Keratinocyte (primary cell): Measurements from ENCODE around the gene MIER1. TPM values are rescaled to one million over a fixed set of nuclear protein-coding genes. Genes with fewer than 3 reads are reported as not detected.

Source experiments
- DNase-seq: peaks from one replicate; pipeline ENCODE4 v3.0.0-alpha.2; 2011; ENCODE audit warnings: low read depth, missing footprints, low spot score
- FAIRE-seq: peaks from 2 replicates; lab custom pipeline; 2011; peaks lifted over from hg19 to GRCh38; lab: Jason Lieb, UNC
- H2AFZ ChIP-seq: 2 replicates; pipeline ENCODE4 v1.6.0; 2012; ENCODE audit warnings: low read length, control low read depth, inconsistent platforms; ENCODE audit not compliant: control insufficient read depth
- H3K27ac ChIP-seq: 2 replicates; pipeline ENCODE4 v1.5.1; 2011; ENCODE audit warnings: low read length; ENCODE audit not compliant: control insufficient read depth, insufficient read depth
- H3K27me3 ChIP-seq: 3 replicates; pipeline ENCODE4 v1.6.0; 2011; ENCODE audit warnings: low read length; ENCODE audit not compliant: control insufficient read depth, insufficient read depth; ENCODE audit errors: extremely low read depth
- H3K36me3 ChIP-seq, 2 experiments: 2 replicates in 1 of 2; 3 replicates in 1 of 2; pipeline ENCODE4 v1.5.1; 2011; ENCODE audit warnings: low read length in 2 of 2, mild to moderate bottlenecking in 1 of 2; ENCODE audit not compliant: control insufficient read depth in 2 of 2, insufficient read depth in 2 of 2; ENCODE audit errors: extremely low read depth in 1 of 2
- H3K4me1 ChIP-seq: 3 replicates; pipeline ENCODE4 v1.5.1; 2011; ENCODE audit warnings: low read length; ENCODE audit not compliant: control insufficient read depth, insufficient read depth; ENCODE audit errors: extremely low read depth
- H3K4me2 ChIP-seq: 3 replicates; pipeline ENCODE4 v1.6.0; 2011; ENCODE audit warnings: low read depth, low read length; ENCODE audit not compliant: control insufficient read depth, insufficient read depth; ENCODE audit errors: extremely low read depth
- H3K4me3 ChIP-seq, 3 experiments: fragments of 200-600 bp in 1 of 3; sonication (generic) in 1 of 3; 2 replicates in 2 of 3; 3 replicates in 1 of 3; pipeline ENCODE4 v1.5.1; 2011 to 2016; ENCODE audit warnings: low read length in 3 of 3, mild to moderate bottlenecking in 3 of 3, control low read depth in 2 of 3, inconsistent platforms in 1 of 3, low read depth in 1 of 3, mixed read lengths in 1 of 3, mixed run types in 1 of 3, moderate library complexity in 1 of 3; ENCODE audit not compliant: control insufficient read depth in 2 of 3, insufficient read depth in 2 of 3; ENCODE audit errors: extremely low read depth in 1 of 3
- H3K79me2 ChIP-seq: 2 replicates; pipeline ENCODE4 v1.6.0; 2012; ENCODE audit warnings: low read length; ENCODE audit not compliant: control insufficient read depth, insufficient read depth
- H3K9ac ChIP-seq: 3 replicates; pipeline ENCODE4 v1.6.0; 2011; ENCODE audit warnings: low read length; ENCODE audit not compliant: control insufficient read depth, insufficient read depth; ENCODE audit errors: extremely low read depth
- H3K9me1 ChIP-seq: 3 replicates; pipeline ENCODE4 v1.6.0; 2011; ENCODE audit warnings: low read length; ENCODE audit not compliant: control insufficient read depth, insufficient read depth; ENCODE audit errors: extremely low read depth
- H3K9me3 ChIP-seq: 2 replicates; pipeline ENCODE4 v1.5.1; 2012; ENCODE audit warnings: low read depth, low read length; ENCODE audit not compliant: control insufficient read depth
- H4K20me1 ChIP-seq: 3 replicates; pipeline ENCODE4 v1.6.0; 2011; ENCODE audit warnings: low read length; ENCODE audit not compliant: control insufficient read depth, insufficient read depth; ENCODE audit errors: extremely low read depth
- CTCF ChIP-seq, 3 experiments: IDR thresholded peaks in 1 of 3; conservative IDR thresholded peaks in 1 of 3; optimal IDR thresholded peaks in 1 of 3; 2 replicates in 2 of 3; 3 replicates in 1 of 3; pipeline versions ENCODE3 to v1.5.1; 2011; ENCODE audit warnings: low read length in 3 of 3, mild to moderate bottlenecking in 3 of 3, moderate library complexity in 2 of 3, control low read depth in 1 of 3, inconsistent platforms in 1 of 3; ENCODE audit not compliant: insufficient read depth in 2 of 3; ENCODE audit errors: extremely low read depth in 1 of 3
- EZH2 ChIP-seq: IDR thresholded peaks from one replicate; pipeline ENCODE4 v1.6.1; 2012; ENCODE audit warnings: inconsistent platforms, mild to moderate bottlenecking, low read length, moderate library complexity
- dilution Hi-C: fragments of 300-500 bp; cut with MboI; formaldehyde crosslinking; loops from one replicate; pipeline ENCODE4 v1.7.0; 2020; ENCODE audit warnings: low sequenced_read_pairs; ENCODE audit not compliant: extremely low pct_ligation_motif_present
- polyA plus RNA-seq, 5 experiments: library from polyadenylated mRNA; depleted of rRNA in 3 of 5; stranded (reverse) in 3 of 5; stranded (forward) in 1 of 5; unstranded in 1 of 5; fragments of >200 nt; gene quantifications; 1 replicate in 1 of 5; 2 replicates in 3 of 5; 3 replicates in 1 of 5; pipeline versions ENCODE4 v1.2.1 to v1.2.3, GENCODE V29; 2011 to 2012; ENCODE audit warnings: missing spikeins in 2 of 5, low read depth in 1 of 5, low replicate concordance in 1 of 5

MIER1 gene
- polyA plus RNA-seq, 1 donor (not counting 4 experiments of a cell fraction or from before 2014, with no cell fraction given), result 20.7 TPM

GRCh38 chr1:66996018-66996682 lies 71.4 kb downstream of the MIER1 start:
- no peak overlapping the region for H3K27ac ChIP-seq

GRCh38 chr1:66998972-66999371 lies 74.2 kb downstream of the MIER1 start:
- TF ChIP-seq CTCF (optimal IDR thresholded peaks at IDR 0.05 in 1 of 3, IDR thresholded peaks at IDR 0.05 in 1 of 3, conservative IDR thresholded peaks at IDR 0.05 in 1 of 3; ENCODE audit: extremely low read depth in 1 of 3, insufficient read depth in 2 of 3, low read length in 3 of 3) (no peak), EZH2 (no peak)
- Histone ChIP-seq H3K27ac (no peak overlapping the region), H2AFZ (no peak overlapping the region), H3K4me3 (no peak overlapping the region), H3K27me3 (no peaks in the 10 kb centered on the region), H3K79me2 (no peaks in the 10 kb centered on the region), H3K9me3 (no peaks in the 10 kb centered on the region), H4K20me1 (no peaks in the 10 kb centered on the region), H3K4me2 (no peak overlapping the region), H3K36me3 (peaks cover 4 to 8% of the 10 kb centered on the region in 2 experiments), H3K9me1 (no peaks in the 10 kb centered on the region), H3K9ac (no peak overlapping the region), H3K4me1 (no peaks in the 10 kb centered on the region)
- FAIRE-seq, result no peak
- dilution Hi-C loops, result no loop called here
- DNase-seq, result no peak

More at GRCh38 chr1:66996018-66996682, 71.4 kb downstream of the MIER1 start:
- H3K9me1 ChIP-seq, result no peaks in the 10 kb centered on the region
- H2AFZ ChIP-seq, result no peak overlapping the region
- dilution Hi-C loops, result no loop called here
- peaks cover 0 to 8% of the 10 kb centered on the region in 2 experiments for H3K36me3 ChIP-seq
- no peaks in the 10 kb centered on the region for H4K20me1 ChIP-seq
- H3K9ac ChIP-seq, result no peak overlapping the region
- H3K4me1 ChIP-seq, result no peaks in the 10 kb centered on the region
- no peak for DNase-seq
- H3K27me3 ChIP-seq, result no peaks in the 10 kb centered on the region
- FAIRE-seq, result peak; percentile 99
- H3K4me2 ChIP-seq, result no peak overlapping the region
- TF ChIP-seq EZH2, result no peak
- peak; percentile 82 to 86 (median 83) for TF ChIP-seq CTCF (optimal IDR thresholded peaks at IDR 0.05 in 1 of 3, IDR thresholded peaks at IDR 0.05 in 1 of 3, conservative IDR thresholded peaks at IDR 0.05 in 1 of 3; ENCODE audit: extremely low read depth in 1 of 3, insufficient read depth in 2 of 3, low read length in 3 of 3)
- no peaks in the 10 kb centered on the region for H3K9me3 ChIP-seq
- H3K4me3 ChIP-seq, result no peak overlapping the region
- H3K79me2 ChIP-seq, result no peaks in the 10 kb centered on the region
